PC-3 (cell line): Measurements from ENCODE around the gene TTC39B.

ENCODE experiments used
- EZH2 ChIP-seq: fragments of 300-600 bp; sonication (generic); IDR thresholded peaks from one replicate; pipeline ENCODE4 v1.6.1; 2017; ENCODE audit warnings: antibody characterized with exemption, mild to moderate bottlenecking, low read length; ENCODE audit not compliant: unreplicated experiment
- EZH2phosphoT487 ChIP-seq: fragments of 300-600 bp; sonication (generic); IDR thresholded peaks from 2 replicates; pipeline ENCODE4 v1.6.1; 2018; ENCODE audit warnings: mild to moderate bottlenecking, antibody characterized with exemption, low read length, borderline replicate concordance
- TF ChIP-seq, protein P1 (sequence below): fragments of 300-600 bp; sonication (generic); conservative IDR thresholded peaks from 2 replicates; pipeline ENCODE4 v1.5.1; 2017; ENCODE audit warnings: antibody characterized with exemption, low read depth, mild to moderate bottlenecking, low read length

DNA sequence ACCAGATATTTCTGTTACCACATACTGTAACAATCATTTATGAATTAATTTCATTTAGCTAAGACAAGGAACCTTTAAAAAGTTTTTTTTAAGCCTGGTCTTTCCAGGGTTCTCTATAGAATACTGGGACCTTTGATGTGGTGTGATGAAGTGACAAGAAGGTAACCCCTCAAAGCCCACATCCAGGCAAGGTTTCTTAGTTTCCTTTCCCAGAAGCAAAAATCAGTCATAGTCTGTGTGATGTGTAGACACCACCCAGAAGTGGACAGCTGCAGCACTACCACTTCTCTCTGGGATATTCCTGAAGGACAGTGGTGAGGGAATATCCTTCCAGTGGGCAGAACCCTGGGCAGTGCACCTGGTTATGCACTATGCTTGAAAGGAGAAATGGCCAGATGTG, 115.6 kb downstream of the TTC39B start:
- TF ChIP-seq, protein P1, sequence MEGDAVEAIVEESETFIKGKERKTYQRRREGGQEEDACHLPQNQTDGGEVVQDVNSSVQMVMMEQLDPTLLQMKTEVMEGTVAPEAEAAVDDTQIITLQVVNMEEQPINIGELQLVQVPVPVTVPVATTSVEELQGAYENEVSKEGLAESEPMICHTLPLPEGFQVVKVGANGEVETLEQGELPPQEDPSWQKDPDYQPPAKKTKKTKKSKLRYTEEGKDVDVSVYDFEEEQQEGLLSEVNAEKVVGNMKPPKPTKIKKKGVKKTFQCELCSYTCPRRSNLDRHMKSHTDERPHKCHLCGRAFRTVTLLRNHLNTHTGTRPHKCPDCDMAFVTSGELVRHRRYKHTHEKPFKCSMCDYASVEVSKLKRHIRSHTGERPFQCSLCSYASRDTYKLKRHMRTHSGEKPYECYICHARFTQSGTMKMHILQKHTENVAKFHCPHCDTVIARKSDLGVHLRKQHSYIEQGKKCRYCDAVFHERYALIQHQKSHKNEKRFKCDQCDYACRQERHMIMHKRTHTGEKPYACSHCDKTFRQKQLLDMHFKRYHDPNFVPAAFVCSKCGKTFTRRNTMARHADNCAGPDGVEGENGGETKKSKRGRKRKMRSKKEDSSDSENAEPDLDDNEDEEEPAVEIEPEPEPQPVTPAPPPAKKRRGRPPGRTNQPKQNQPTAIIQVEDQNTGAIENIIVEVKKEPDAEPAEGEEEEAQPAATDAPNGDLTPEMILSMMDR, result no peak
- TF ChIP-seq EZH2 (no peak), EZH2phosphoT487 (no peak)
